Mammary microvascular endothelial cell (primary cell): ENCODE measurements around the gene DHODH. TPM values are rescaled to one million over a fixed set of nuclear protein-coding genes. Genes with fewer than 3 reads are reported as not detected.

Experiments
- total RNA-seq: library from RNA; depleted of rRNA; stranded (reverse); fragments of >200 nt; gene quantifications from 2 replicates; pipeline ENCODE4 v1.2.3, GENCODE V29; 2015

Gene DHODH
- total RNA-seq = 7.4 and 8.2 TPM in 2 replicates

DNA sequence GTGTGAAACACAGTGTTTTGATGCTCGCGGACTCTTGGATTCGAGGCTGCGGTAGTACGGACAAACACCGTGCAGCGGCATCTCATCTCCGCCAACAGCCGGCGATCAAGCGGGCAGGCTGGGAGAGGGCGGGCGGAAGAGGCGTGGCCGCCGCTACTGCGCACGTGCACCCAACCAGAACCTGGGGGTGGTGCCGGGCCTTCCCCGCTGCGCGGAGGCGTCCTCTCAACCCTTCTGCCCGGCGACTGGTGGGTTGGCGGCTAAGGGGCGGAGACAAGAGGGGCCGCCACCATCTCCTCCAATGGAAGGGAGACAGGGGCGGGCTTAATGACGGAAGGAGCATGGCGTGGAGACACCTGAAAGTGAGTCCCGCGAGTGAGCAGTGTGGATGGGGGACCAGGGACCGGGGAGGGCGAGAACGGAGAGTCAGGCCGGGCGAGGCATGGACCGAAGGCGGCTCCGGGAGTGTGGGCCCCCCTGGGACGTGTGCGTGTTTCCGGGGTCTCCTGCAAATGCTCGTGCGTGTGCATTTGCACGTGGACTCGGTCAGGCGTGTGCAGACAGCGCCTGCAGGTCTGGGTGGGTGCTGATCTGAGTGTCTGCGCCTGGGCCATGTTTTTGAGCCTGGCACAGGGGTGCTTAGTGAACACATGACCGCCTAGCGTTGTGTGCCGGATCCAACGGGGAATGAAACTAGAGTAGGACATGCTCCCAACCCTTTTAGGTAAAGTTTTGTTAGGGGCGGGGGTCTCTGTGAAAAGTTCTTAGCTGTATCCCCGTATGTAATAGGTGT lies at the start of gene DHODH:
Gene DHODH, plus strand, starts transcription at position 321 of the 793 bp plus-strand sequence. Its CDS starts 21 bp downstream, at position 342.

DNA sequence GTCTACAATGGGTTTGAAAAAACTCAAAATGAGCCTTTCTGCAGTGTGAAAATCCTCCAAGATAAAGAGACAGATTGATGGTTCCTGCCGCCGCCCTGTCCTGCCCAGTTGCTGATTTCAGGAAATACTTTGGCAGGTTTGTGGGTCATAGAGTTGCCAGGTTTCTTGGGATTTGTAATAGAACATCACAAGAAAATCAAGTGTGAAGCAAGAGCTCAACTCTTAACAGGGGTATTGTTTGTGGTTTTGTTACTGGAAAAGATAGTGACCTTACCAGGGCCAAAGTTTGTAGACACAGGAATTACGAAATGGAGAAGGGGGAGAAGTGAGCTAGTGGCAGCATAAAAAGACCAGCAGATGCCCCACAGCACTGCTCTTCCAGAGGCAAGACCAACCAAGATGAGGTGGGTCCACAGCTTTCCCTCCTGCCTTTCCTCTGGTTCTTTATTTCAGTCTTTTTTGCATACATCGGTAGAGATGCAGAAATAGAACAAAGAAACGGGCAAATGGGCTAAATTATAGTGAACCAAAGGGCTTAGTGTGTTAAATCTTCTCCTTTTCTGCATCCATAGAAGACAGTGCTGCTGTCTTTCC lies 45.8 kb downstream of the DHODH start, which contains the start of gene HP:
Gene HP, plus strand, starts transcription at position 252 of the 594 bp plus-strand sequence. Its CDS starts 148 bp downstream, at position 400.

Other genes starting within 250 kb of the DHODH start
- 42.1 and 44.6 TPM in 2 replicates for gene AP1G1, start 199.9 kb upstream of the DHODH start, total RNA-seq
- 13.5 and 14.4 TPM in 2 replicates for gene ATXN1L, start 162.8 kb upstream of the DHODH start, total RNA-seq
- 2.2 and 4.4 TPM in 2 replicates for gene ZNF821, start 124.6 kb upstream of the DHODH start, total RNA-seq
- gene IST1, start 113.2 kb upstream of the DHODH start, total RNA-seq = 141 and 152 TPM in 2 replicates
- not detected in 2 replicates for gene PKD1L3, start 8.3 kb upstream of the DHODH start, total RNA-seq
- not detected in 2 replicates for gene HP, start 45.8 kb downstream of the DHODH start, total RNA-seq
- not detected in 2 replicates for gene HPR, start 54.5 kb downstream of the DHODH start, total RNA-seq
- 7.1 and 13.0 TPM in 2 replicates for gene TXNL4B, start 84.9 kb downstream of the DHODH start, total RNA-seq
- gene DHX38, start 85.1 kb downstream of the DHODH start, total RNA-seq = 34.8 and 46.0 TPM in 2 replicates
- gene PMFBP1, start 163.4 kb downstream of the DHODH start, total RNA-seq = 0.93 TPM in 1 of 2 replicates, not detected in the other